Mucosa of stomach (tissue), 1 donor: ENCODE measurements around the gene CALHM5.

Experiments
- H3K27me3 ChIP-seq: one replicate; pipeline ENCODE4 v1.7.0; 2013; ENCODE audit warnings: mild to moderate bottlenecking, low read length; ENCODE audit not compliant: control insufficient read depth, insufficient read depth
- H3K36me3 ChIP-seq: one replicate; pipeline ENCODE4 v1.7.0; 2013; ENCODE audit warnings: low read length; ENCODE audit not compliant: control insufficient read depth, insufficient read depth
- H3K4me1 ChIP-seq: one replicate; pipeline ENCODE4 v1.7.0; 2013; ENCODE audit warnings: mild to moderate bottlenecking, low read length; ENCODE audit not compliant: control insufficient read depth, insufficient read depth
- H3K4me3 ChIP-seq: one replicate; pipeline ENCODE4 v1.7.0; 2013; ENCODE audit warnings: low read length
- H3K9ac ChIP-seq: one replicate; pipeline ENCODE4 v1.7.0; 2013; ENCODE audit warnings: mild to moderate bottlenecking, low read length, moderate library complexity
- H3K9me3 ChIP-seq: one replicate; pipeline ENCODE4 v1.7.0; 2013; ENCODE audit warnings: mild to moderate bottlenecking, low read length, moderate library complexity; ENCODE audit not compliant: control insufficient read depth
- donor health status: Pancreatic carcinoma.

CALHM5 gene

DNA sequence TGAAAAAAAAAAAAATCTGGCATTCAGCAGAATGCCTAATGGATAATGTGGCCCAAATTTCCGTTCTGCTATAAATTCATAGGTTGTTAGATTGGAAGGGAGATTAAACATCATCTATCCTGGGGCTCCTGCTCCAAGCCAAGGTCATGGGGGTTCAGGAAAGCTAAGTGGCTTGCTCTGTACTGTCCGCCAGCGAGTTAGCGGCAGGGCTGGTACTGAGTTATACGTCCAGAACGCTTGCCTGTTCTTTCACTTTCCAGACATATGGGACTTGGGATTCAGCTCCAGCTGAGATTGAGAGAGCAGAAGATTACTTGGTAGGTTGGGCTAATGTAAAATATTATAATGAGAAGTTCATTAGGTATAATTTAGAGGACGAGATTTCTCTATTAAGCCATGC lies 60.7 kb downstream of the CALHM5 start:
- H3K4me1 ChIP-seq, result no peaks in the 10 kb centered on the region
- no peaks in the 10 kb centered on the region for H3K9me3 ChIP-seq
- H3K9ac ChIP-seq, result peak overlapping the region; percentile 97
- peak overlapping the region; percentile 82 for H3K4me3 ChIP-seq
- H3K27me3 ChIP-seq, result no peaks in the 10 kb centered on the region
- no peaks in the 10 kb centered on the region for H3K36me3 ChIP-seq
